HG02623 (cell line): ENCODE measurements around the gene RAE1.
A peak's percentile ranks its signal among the peaks of the same experiment; 100 is the strongest.

ENCODE experiments used
- ATAC-seq: cut with Tn5 transposase; IDR thresholded peaks from one replicate; pipeline ENCODE4 v1.9.1; 2021; ENCODE audit warnings: moderate library complexity; ENCODE audit not compliant: unreplicated experiment

RAE1 gene

DNA sequence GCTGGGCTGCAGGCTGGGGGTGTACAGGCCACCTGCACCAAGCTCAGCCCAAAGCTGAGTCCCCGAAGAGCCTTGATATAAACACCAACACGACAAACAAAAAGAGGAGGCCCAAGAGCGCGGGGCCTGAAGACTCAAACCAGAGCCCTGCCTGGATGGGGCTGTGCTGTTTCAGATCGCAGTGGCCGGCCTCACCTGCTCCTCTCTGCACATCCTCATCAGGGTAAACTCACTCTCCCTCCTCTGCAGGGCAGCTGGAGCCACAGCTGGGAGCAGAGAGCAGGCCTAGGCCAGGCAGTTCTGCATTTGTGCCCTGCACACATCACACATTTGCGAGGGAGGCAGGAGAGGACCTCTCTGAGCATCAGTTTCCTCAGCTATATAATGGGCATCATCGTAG is 36.4 kb downstream of the RAE1 start:
- ATAC-seq = no peak

- ATAC-seq = no peak
These were observed 36.9 kb downstream of the RAE1 start for GRCh38 chr20:57387945-57388371.

- no peak for ATAC-seq
These were observed 38.1 kb downstream of the RAE1 start for GRCh38 chr20:57388953-57389694.

GRCh38 chr20:57389695-57390603 is 38.9 kb downstream of the RAE1 start:
- ATAC-seq = no peak

- peak; percentile 51 for ATAC-seq
These were observed 39.8 kb downstream of the RAE1 start, which contains the start of gene RBM38 for GRCh38 chr20:57390604-57391438. RBM38 (plus strand) TSS chr20:57391396; CDS start chr20:57391582, 186 bp downstream.

DNA sequence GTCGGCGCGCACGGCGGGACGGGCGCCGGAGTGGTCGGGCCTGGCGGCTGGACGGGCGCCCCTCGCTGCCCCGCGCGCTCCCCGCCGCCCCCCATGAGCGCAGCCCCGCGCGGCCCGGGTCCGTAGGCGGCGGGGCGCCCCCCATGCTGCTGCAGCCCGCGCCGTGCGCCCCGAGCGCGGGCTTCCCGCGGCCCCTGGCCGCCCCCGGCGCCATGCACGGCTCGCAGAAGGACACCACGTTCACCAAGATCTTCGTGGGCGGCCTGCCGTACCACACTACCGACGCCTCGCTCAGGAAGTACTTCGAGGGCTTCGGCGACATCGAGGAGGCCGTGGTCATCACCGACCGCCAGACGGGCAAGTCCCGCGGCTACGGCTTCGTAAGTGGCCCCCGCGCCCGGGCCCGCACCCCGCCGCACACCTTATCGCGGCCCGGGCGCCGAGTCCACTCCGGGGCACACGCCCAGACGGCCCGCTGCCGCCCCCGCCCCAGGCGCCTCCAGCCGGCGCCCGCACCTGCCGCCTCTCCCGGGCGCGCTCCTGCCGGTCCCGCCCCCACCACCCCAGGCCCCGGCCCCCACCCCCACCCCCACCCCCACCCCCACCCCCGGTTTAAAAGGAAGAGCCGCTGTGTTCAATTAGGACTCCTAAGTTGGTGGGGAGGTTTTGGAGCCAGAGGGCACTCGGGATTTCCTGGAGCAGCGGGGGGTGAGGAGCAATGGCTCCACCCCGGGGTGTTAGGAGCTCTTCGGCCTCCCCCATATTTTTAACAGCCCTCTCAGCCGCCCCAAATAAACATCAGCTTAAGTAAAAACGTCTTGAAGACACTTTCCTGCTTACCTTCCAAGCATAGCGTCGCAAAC is 40.6 kb downstream of the RAE1 start:
- peak; percentile 9 for ATAC-seq

DNA sequence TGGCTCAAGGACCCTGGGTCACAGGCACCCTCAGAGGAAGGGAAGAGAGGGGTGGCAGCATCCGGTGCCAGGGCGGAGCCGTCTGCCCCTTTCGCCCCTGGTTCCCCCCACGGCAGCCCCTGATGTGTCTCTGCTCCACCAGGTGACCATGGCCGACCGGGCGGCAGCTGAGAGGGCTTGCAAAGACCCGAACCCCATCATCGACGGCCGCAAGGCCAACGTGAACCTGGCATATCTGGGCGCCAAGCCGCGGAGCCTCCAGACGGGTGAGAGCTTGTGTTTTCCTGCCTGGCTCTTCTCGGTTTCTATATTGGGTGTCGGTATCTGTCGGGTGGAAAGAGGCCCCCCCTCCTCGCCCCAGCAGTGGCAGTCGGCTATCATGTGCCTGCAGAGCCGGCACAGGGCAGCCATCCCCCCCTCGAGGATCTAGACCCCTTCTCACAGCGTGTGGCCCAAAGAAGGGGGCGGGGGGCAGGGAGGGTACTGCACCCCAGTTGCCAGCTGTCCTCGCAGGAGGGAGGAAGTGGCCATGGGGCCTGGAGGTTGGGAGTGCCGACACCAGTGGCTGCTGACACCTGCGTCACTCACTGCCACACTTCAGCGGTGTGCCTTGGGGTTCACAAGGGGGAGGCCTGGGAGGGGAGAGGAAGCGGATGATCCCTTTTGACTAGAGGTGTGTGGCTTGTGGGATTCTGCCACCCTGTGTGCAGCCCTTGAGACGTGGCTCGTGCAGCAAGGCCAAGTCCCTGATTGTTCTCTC is 41.6 kb downstream of the RAE1 start:
- no peak for ATAC-seq

GRCh38 chr20:57393321-57394120 is 42.5 kb downstream of the RAE1 start:
- no peak for ATAC-seq

DNA sequence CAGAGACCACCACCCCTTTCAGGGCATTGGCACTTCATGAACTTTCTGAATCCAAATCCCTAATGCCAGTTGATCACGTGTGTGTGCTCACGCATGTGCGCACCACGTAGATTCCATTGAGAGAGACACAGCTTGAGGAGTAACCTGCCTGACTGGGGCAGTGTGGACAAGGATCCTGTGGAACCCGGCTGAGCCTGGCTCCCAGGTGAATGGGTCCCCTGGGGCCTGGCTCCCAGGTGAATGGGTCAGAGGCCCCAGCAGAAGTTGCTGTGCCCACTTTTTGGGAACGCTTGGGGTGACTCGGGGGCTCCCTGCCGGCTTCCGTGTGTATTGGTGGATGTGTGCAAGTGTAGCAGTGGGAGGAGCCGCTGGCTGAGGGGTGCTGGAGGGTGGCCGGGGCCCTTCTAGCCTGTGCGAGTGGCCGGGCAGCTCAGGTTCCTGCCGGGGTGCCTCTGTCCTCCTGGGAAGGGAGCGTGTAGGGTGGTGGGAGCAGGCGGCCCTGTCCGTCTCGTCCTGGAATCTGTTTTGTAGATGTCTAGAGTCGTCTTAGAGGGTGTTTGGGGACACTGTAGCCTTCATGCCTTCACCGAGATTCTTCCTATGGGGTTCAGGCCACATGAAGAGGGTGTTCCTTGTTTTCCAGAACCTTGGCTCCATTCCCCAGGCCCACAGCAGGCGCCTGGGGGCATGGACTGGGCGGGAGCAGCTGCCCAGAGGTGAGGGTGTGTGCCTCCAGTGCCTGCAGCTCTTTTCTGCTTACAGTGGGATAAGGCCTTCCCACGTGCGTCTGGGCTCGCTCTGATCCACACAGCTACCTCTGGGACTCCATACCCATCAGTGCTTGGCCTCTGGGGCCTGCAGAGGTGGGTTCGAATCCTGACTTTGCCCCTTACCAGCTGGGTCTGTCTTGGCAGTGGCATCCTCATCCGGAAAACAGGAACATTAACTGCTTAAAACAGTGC is 43.3 kb downstream of the RAE1 start:
- no peak for ATAC-seq

GRCh38 chr20:57395111-57395966 is 44.3 kb downstream of the RAE1 start:
- ATAC-seq = no peak

- ATAC-seq = no peak
These were observed 45.3 kb downstream of the RAE1 start for GRCh38 chr20:57396212-57396983.

DNA sequence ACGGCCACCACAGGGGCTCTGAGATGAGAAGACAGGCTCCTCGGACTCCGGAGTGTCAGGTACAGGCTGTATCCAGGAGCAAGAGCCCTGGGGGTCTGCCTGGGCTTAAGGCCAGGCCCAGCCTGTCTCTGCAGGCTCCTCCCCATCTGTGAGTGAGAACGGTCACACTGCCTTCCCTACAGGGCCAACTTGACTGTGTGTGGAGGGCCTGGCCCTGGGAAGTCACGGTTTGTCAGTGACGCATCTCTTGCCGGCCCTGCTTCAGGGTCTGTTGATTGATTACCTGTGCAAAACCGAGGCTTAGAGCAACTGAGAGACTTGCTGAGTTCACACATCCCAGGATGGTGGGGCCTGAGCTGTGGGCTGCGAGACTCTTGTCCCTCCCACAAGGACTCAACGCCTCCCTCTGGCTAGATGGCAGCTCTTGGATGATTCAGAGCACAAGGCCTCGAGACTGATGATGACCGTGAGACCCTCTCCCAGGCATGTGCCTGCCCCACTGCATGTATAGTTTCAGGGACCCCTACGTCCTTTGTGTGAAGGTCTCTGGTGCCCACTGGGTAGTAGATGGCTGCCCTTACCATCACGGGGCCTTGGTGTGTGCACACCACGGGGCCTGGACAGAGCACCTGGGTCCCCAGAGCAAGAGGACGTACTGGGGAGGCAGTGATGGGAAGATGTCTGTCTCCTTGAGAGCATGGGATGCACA is 46.1 kb downstream of the RAE1 start:
- ATAC-seq = no peak

GRCh38 chr20:57397693-57398108 is 46.6 kb downstream of the RAE1 start:
- ATAC-seq = no peak

DNA sequence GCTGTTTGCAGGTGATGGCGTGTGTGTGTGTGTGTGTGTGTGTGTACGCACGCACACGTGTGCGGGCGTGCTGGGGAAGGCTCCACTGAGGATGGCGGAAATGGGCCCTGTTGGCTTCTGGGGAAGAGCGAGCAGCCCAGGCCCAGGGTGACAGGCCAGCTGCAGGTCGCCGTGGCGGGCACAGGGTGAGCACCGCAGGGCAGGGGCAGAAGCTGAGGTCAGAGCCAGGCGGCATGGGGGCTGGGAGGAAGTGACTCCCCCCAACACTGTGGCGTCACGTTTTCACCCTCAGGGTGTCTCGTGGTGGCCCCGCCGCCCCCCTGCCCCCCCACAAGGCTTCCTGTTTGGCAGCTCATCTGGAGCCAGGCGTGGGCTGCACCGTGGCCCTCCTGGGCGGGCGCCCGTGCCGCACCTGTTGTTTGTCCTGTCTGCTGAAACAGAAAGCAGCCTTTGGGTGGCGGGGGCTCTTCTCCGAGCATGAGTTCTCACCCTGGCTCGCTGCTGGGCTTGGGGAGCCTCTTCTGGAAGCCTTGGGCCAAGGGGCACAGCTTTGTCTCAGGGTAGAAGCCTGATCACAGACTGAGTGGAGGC is 47.3 kb downstream of the RAE1 start:
- peak; percentile 57 for ATAC-seq
